OCI-LY7 (cell line): Measurements from ENCODE around the gene TAGLN. TPM values are rescaled to one million over a fixed set of nuclear protein-coding genes. Genes with fewer than 3 reads are reported as not detected.

Source experiments
- BruUV-seq: library from RNA; stranded (reverse); fragments of 400-500 nt; replicated peaks from 2 replicates; lab custom pipeline; 2021; lab: Mats Ljungman, UMichigan
- CTCF ChIA-PET: fragments of 300-600 bp; sonication (Branson Sonifier 250); formaldehyde crosslinking; loops from one replicate; lab custom pipeline; 2022; ENCODE audit warnings: antibody characterized with exemption; ENCODE audit not compliant: unreplicated experiment; lab: Charles Lee
- POLR2A ChIA-PET: fragments of 300-600 bp; sonication (Branson Sonifier 250); formaldehyde crosslinking; loops from one replicate; lab custom pipeline; 2022; ENCODE audit warnings: antibody characterized with exemption; lab: Charles Lee
- DNase-seq: peaks from one replicate; pipeline ENCODE4 v3.0.0-alpha.2; 2015; ENCODE audit warnings: low spot score
- H2AFZ ChIP-seq: fragments of 200-600 bp; sonication (generic), shearing (Covaris generic); 2 replicates; pipeline ENCODE4 v1.6.1; 2014; ENCODE audit warnings: mild to moderate bottlenecking, antibody characterized with exemption, low read length, moderate library complexity
- H3K27ac ChIP-seq: fragments of 200-600 bp; sonication (generic); 2 replicates; pipeline ENCODE4 v1.5.1; 2014; ENCODE audit warnings: mixed run types, low read depth, mild to moderate bottlenecking, moderate library complexity, low read length, inconsistent platforms; ENCODE audit not compliant: poor library complexity, severe bottlenecking
- H3K36me3 ChIP-seq: fragments of 200-600 bp; sonication (generic); 2 replicates; pipeline ENCODE4 v1.6.1; 2014; ENCODE audit warnings: mild to moderate bottlenecking, antibody characterized with exemption, low read length, moderate library complexity, mixed read lengths; ENCODE audit not compliant: insufficient read depth
- H3K4me1 ChIP-seq: fragments of 200-600 bp; sonication (generic); 2 replicates; pipeline ENCODE4 v1.5.1; 2014; ENCODE audit warnings: mild to moderate bottlenecking, low read length; ENCODE audit not compliant: insufficient read depth, poor library complexity, severe bottlenecking
- H3K4me2 ChIP-seq: fragments of 200-600 bp; sonication (generic); 2 replicates; pipeline ENCODE4 v1.6.1; 2014; ENCODE audit warnings: mild to moderate bottlenecking, low read length
- H3K4me3 ChIP-seq: fragments of 200-600 bp; sonication (generic); 2 replicates; pipeline ENCODE4 v1.5.1; 2014; ENCODE audit warnings: mild to moderate bottlenecking, low read depth, low read length; ENCODE audit not compliant: poor library complexity, severe bottlenecking
- H3K79me2 ChIP-seq: fragments of 200-600 bp; sonication (generic); 2 replicates; pipeline ENCODE4 v1.6.1; 2016; ENCODE audit warnings: low read depth, mild to moderate bottlenecking, low read length, moderate library complexity, mixed read lengths; ENCODE audit not compliant: insufficient read depth
- H3K9me2 ChIP-seq: fragments of 200-600 bp; sonication (generic); 2 replicates; pipeline ENCODE4 v1.6.1; 2016; ENCODE audit warnings: mild to moderate bottlenecking, low read length, mixed read lengths; ENCODE audit not compliant: insufficient read depth
- H3K9me3 ChIP-seq: fragments of 200-600 bp; sonication (generic); 2 replicates; pipeline ENCODE4 v1.6.1; 2014; ENCODE audit warnings: mild to moderate bottlenecking, mixed run types, low read length, mixed read lengths
- H4K20me1 ChIP-seq: fragments of 200-600 bp; sonication (generic); 2 replicates; pipeline ENCODE4 v1.6.1; 2014; ENCODE audit warnings: mild to moderate bottlenecking, antibody characterized with exemption, low read length, moderate library complexity, mixed read lengths; ENCODE audit not compliant: insufficient read depth
- CTCF ChIP-seq: fragments of 200-600 bp; sonication (generic); conservative IDR thresholded peaks from 2 replicates; pipeline ENCODE4 v1.5.1; 2014; ENCODE audit warnings: mild to moderate bottlenecking, antibody characterized with exemption, low read length, moderate library complexity, mixed read lengths
- EZH2phosphoT487 ChIP-seq: fragments of 200-600 bp; sonication (generic); IDR thresholded peaks from 2 replicates; pipeline ENCODE4 v1.6.1; 2018; ENCODE audit warnings: low read depth, borderline replicate concordance, mild to moderate bottlenecking, mixed run types, antibody characterized with exemption, low read length, moderate library complexity, mixed read lengths
- intact Hi-C: fragments of 100-400 bp; cut with micrococcal nuclease; formaldehyde crosslinking; loops from one replicate; pipeline ENCODE4 v1.10.0; 2022; ENCODE audit not compliant: unreplicated experiment
- total RNA-seq, 2 experiments: library from RNA; depleted of rRNA in 1 of 2; stranded (reverse); fragments of >200 nt in 1 of 2; shearing (Covaris generic) in 1 of 2; gene quantifications; 2 replicates each; pipeline ENCODE4 v1.2.3, GENCODE V29; 2014 to 2022

Gene TAGLN
- total RNA-seq, 2 experiments from 2014 or later, result 5.4 to 7.4 TPM

- peaks cover 91% of the 10 kb centered on the region for H3K36me3 ChIP-seq
- no peak for TF ChIP-seq CTCF
- no peak for TF ChIP-seq EZH2phosphoT487
- H2AFZ ChIP-seq, result no peak overlapping the region
- H3K9me3 ChIP-seq, result no peaks in the 10 kb centered on the region
- no peak overlapping the region for H3K27ac ChIP-seq
- no peak overlapping the region for H3K4me2 ChIP-seq
- ChIA-PET POLR2A (interaction anchor here (1.2 kb wide), 1 partner anchor 39 kb away, joined by 4 read pairs; no protein-coding TSS in a partner anchor), CTCF (no interaction called here)
- intact Hi-C loops, result no loop called here
- H3K79me2 ChIP-seq, result no peaks in the 10 kb centered on the region
- no peak overlapping the region for H3K4me3 ChIP-seq
- H4K20me1 ChIP-seq, result no peaks in the 10 kb centered on the region
- BruUV-seq, result no TSS peak
- no peak for DNase-seq
- no peaks in the 10 kb centered on the region for H3K4me1 ChIP-seq
- H3K9me2 ChIP-seq, result no peaks in the 10 kb centered on the region
These were observed 19.8 kb downstream of the TAGLN start for GRCh38 chr11:117219001-117219400.

GRCh38 chr11:117219455-117219854, 20.3 kb downstream of the TAGLN start:
- Histone ChIP-seq H4K20me1 (no peaks in the 10 kb centered on the region), H2AFZ (no peak overlapping the region), H3K4me1 (no peaks in the 10 kb centered on the region), H3K4me3 (no peak overlapping the region), H3K9me3 (no peaks in the 10 kb centered on the region), H3K27ac (no peak overlapping the region), H3K9me2 (no peaks in the 10 kb centered on the region), H3K4me2 (no peak overlapping the region), H3K79me2 (no peaks in the 10 kb centered on the region), H3K36me3 (peaks cover 91% of the 10 kb centered on the region)
- no peak for DNase-seq
- CTCF ChIA-PET, result no interaction called here
- POLR2A ChIA-PET, result interaction anchor here (1.0 to 1.2 kb wide), 2 partner anchors 23 to 40 kb away, joined by 3 to 4 read pairs; no protein-coding TSS in a partner anchor
- intact Hi-C loops, result no loop called here
- BruUV-seq, result no TSS peak
- no peak for TF ChIP-seq EZH2phosphoT487
- no peak for TF ChIP-seq CTCF

- DNase-seq, result no peak
- Histone ChIP-seq H3K27ac (no peak overlapping the region), H3K4me1 (no peaks in the 10 kb centered on the region), H3K36me3 (peaks cover 91% of the 10 kb centered on the region), H3K9me2 (no peaks in the 10 kb centered on the region), H3K4me3 (no peak overlapping the region), H4K20me1 (no peaks in the 10 kb centered on the region), H2AFZ (no peak overlapping the region), H3K9me3 (no peaks in the 10 kb centered on the region), H3K4me2 (no peak overlapping the region), H3K79me2 (no peaks in the 10 kb centered on the region)
- POLR2A ChIA-PET, result interaction anchor here (0.6 to 1.2 kb wide), 3 partner anchors 23 to 436 kb away, joined by 3 to 5 read pairs (median 4); no protein-coding TSS in a partner anchor
- TF ChIP-seq CTCF (no peak), EZH2phosphoT487 (no peak)
- BruUV-seq, result no TSS peak
- CTCF ChIA-PET, result no interaction called here
- intact Hi-C loops, result no loop called here
These were observed 20.8 kb downstream of the TAGLN start for GRCh38 chr11:117219995-117220394.
